DOHH2 (cell line): ENCODE results near the gene LSM3.

Experiments used
- CTCF ChIP-seq: fragments of 200-600 bp; sonication (generic); IDR thresholded peaks from one replicate; pipeline ENCODE4 v1.5.1; 2014; ENCODE audit warnings: antibody characterized with exemption, mild to moderate bottlenecking, low read depth, low read length; ENCODE audit not compliant: poor library complexity, severe bottlenecking
- EZH2phosphoT487 ChIP-seq: fragments of 200-600 bp; sonication (generic); IDR thresholded peaks from 2 replicates; pipeline ENCODE4 v1.6.1; 2017; ENCODE audit warnings: borderline replicate concordance, mild to moderate bottlenecking, antibody characterized with exemption, low read length, moderate library complexity, mixed read lengths

- TF ChIP-seq CTCF (no peak), EZH2phosphoT487 (no peak)
Observed at GRCh38 chr3:14154276-14154675, 24.3 kb upstream of the LSM3 start.
